H1 (cell line): ENCODE measurements around the gene MFSD6L. TPM values are rescaled to one million over a fixed set of nuclear protein-coding genes. Genes with fewer than 3 reads are reported as not detected.

Source experiments
- CTCF ChIA-PET: fragments of 300-600 bp; sonication (Branson Sonifier 250); formaldehyde crosslinking; loops from one replicate; lab custom pipeline; 2021; ENCODE audit not compliant: partially characterized antibody; lab: Charles Lee
- POLR2A ChIA-PET: fragments of 300-600 bp; sonication (Branson Sonifier 250); formaldehyde crosslinking; loops from one replicate; lab custom pipeline; 2021; ENCODE audit warnings: inconsistent platforms; ENCODE audit not compliant: partially characterized antibody; lab: Charles Lee
- DNase-seq, 2 experiments: peaks; one replicate each; pipeline versions ENCODE4 v3.0.0 to v3.0.0-alpha.2; 2010 to 2022; ENCODE audit warnings: low spot score in 2 of 2, low read depth in 1 of 2, mixed read lengths in 1 of 2
- FAIRE-seq: peaks from 2 replicates; lab custom pipeline; 2011; peaks lifted over from hg19 to GRCh38; lab: Jason Lieb, UNC
- H2AFZ ChIP-seq: 2 replicates; pipeline ENCODE4 v1.8.1; 2012; ENCODE audit warnings: low read length, inconsistent platforms
- H2AK5ac ChIP-seq: 2 replicates; pipeline ENCODE4 v1.6.1; 2013; ENCODE audit warnings: low read depth, low read length
- H2BK120ac ChIP-seq: replicated peaks from 2 replicates; pipeline ENCODE3; 2013; ENCODE audit warnings: low read depth, low read length, inconsistent platforms
- H2BK12ac ChIP-seq: 2 replicates; pipeline ENCODE4 v1.6.1; 2013; ENCODE audit warnings: low read depth, low read length
- H2BK15ac ChIP-seq: 2 replicates; pipeline ENCODE4 v1.6.1; 2013; ENCODE audit warnings: low read length
- H2BK20ac ChIP-seq: 2 replicates; pipeline ENCODE4 v1.6.1; 2013; ENCODE audit warnings: low read length
- H2BK5ac ChIP-seq: 2 replicates; pipeline ENCODE4 v1.6.1; 2013; ENCODE audit warnings: low read depth, low read length
- H3K14ac ChIP-seq: 2 replicates; pipeline ENCODE4 v1.6.1; 2013; ENCODE audit warnings: inconsistent platforms; ENCODE audit not compliant: insufficient read length
- H3K18ac ChIP-seq: 2 replicates; pipeline ENCODE4 v1.6.1; 2013; ENCODE audit warnings: low read length; ENCODE audit errors: extremely low read depth
- H3K23ac ChIP-seq: 2 replicates; pipeline ENCODE4 v1.6.1; 2013; ENCODE audit warnings: inconsistent platforms; ENCODE audit not compliant: insufficient read length
- H3K23me2 ChIP-seq: 2 replicates; pipeline ENCODE4 v1.6.1; 2013; ENCODE audit warnings: low read depth, low read length
- H3K27ac ChIP-seq: 2 replicates; pipeline ENCODE4 v1.6.1; 2011; ENCODE audit warnings: low read depth, low read length, inconsistent platforms
- H3K27me3 ChIP-seq, 4 experiments: replicated peaks in 1 of 4; 1 replicate in 1 of 4; 2 replicates in 3 of 4; pipeline versions ENCODE4 v1.6.1 to v1.8.1; 2011 to 2013; ENCODE audit warnings: low read length in 3 of 4, mild to moderate bottlenecking in 3 of 4, inconsistent platforms in 2 of 4, mixed read lengths in 2 of 4, moderate library complexity in 1 of 4; ENCODE audit not compliant: control insufficient read depth in 3 of 4, insufficient read depth in 3 of 4; ENCODE audit errors: extremely low read depth in 1 of 4
- H3K36me3 ChIP-seq, 4 experiments: 2 replicates each; pipeline versions ENCODE4 v1.6.1 to v1.8.1; 2011 to 2013; ENCODE audit warnings: mild to moderate bottlenecking in 4 of 4, low read length in 3 of 4, moderate library complexity in 2 of 4, control low read depth in 1 of 4, inconsistent platforms in 1 of 4; ENCODE audit not compliant: insufficient read depth in 4 of 4, control insufficient read depth in 2 of 4
- H3K4ac ChIP-seq: replicated peaks from 2 replicates; pipeline ENCODE3; 2013; ENCODE audit warnings: low read length, low read depth, mixed read lengths, inconsistent platforms; ENCODE audit not compliant: insufficient read length
- H3K4me1 ChIP-seq, 4 experiments: replicated peaks in 1 of 4; 1 replicate in 1 of 4; 2 replicates in 3 of 4; pipeline versions ENCODE4 v1.6.1 to v1.8.1; 2011 to 2013; ENCODE audit warnings: low read length in 3 of 4, inconsistent platforms in 2 of 4, mixed read lengths in 1 of 4; ENCODE audit not compliant: insufficient read depth in 4 of 4, control insufficient read depth in 3 of 4
- H3K4me2 ChIP-seq, 2 experiments: 2 replicates each; pipeline versions ENCODE4 v1.6.1 to v1.8.1; 2011 to 2013; ENCODE audit warnings: low read depth in 2 of 2, low read length in 2 of 2, control low read depth in 1 of 2, inconsistent platforms in 1 of 2, mild to moderate bottlenecking in 1 of 2; ENCODE audit not compliant: insufficient read depth in 1 of 2
- H3K4me3 ChIP-seq, 4 experiments: fragments of 200-600, 300-600 bp in 1 of 4; sonication (generic), shearing (Covaris generic), sonication (Bioruptor Twin) in 1 of 4; 2 replicates each; pipeline versions ENCODE4 v1.5.1 to v1.8.1; 2011 to 2016; ENCODE audit warnings: low read length in 4 of 4, low read depth in 3 of 4, control low read depth in 2 of 4, inconsistent platforms in 2 of 4, mild to moderate bottlenecking in 2 of 4, mixed read lengths in 1 of 4, moderate library complexity in 1 of 4; ENCODE audit not compliant: insufficient read depth in 2 of 4; ENCODE audit errors: extremely low read depth in 1 of 4
- H3K56ac ChIP-seq: replicated peaks from 2 replicates; pipeline ENCODE3; 2013; ENCODE audit warnings: low read depth, mild to moderate bottlenecking, mixed read lengths, low read length, inconsistent platforms; ENCODE audit not compliant: insufficient read length
- H3K79me1 ChIP-seq: 2 replicates; pipeline ENCODE4 v1.6.1; 2013; ENCODE audit warnings: low read depth, low read length, control low read depth
- H3K79me2 ChIP-seq, 2 experiments: 2 replicates each; pipeline versions ENCODE4 v1.6.1 to v1.8.1; 2012 to 2013; ENCODE audit warnings: low read length in 2 of 2, mild to moderate bottlenecking in 2 of 2, inconsistent platforms in 1 of 2; ENCODE audit not compliant: insufficient read depth in 2 of 2, control insufficient read depth in 1 of 2
- H3K9ac ChIP-seq, 4 experiments: replicated peaks in 1 of 4; 1 replicate in 1 of 4; 2 replicates in 3 of 4; pipeline versions ENCODE4 v1.6.1 to v1.8.1; 2011 to 2013; ENCODE audit warnings: low read depth in 3 of 4, low read length in 3 of 4, control low read depth in 2 of 4, mild to moderate bottlenecking in 2 of 4, moderate library complexity in 2 of 4, inconsistent platforms in 1 of 4; ENCODE audit errors: extremely low read depth in 1 of 4
- H3K9me3 ChIP-seq, 2 experiments: 2 replicates each; pipeline versions ENCODE4 v1.6.1 to v1.8.1; 2012 to 2013; ENCODE audit warnings: mild to moderate bottlenecking in 2 of 2, moderate library complexity in 2 of 2, control low read depth in 1 of 2, inconsistent platforms in 1 of 2, low read depth in 1 of 2, low read length in 1 of 2, mixed read lengths in 1 of 2; ENCODE audit not compliant: insufficient read depth in 2 of 2
- H4K20me1 ChIP-seq, 2 experiments: replicated peaks in 1 of 2; 2 replicates each; pipeline versions ENCODE3 to v1.8.1; 2011 to 2013; ENCODE audit warnings: inconsistent platforms in 2 of 2, low read length in 2 of 2, mild to moderate bottlenecking in 1 of 2; ENCODE audit not compliant: insufficient read depth in 2 of 2, control insufficient read depth in 1 of 2
- H4K5ac ChIP-seq: 2 replicates; pipeline ENCODE4 v1.6.1; 2013; ENCODE audit warnings: low read length, low read depth, mixed read lengths, inconsistent platforms; ENCODE audit not compliant: insufficient read length
- H4K8ac ChIP-seq: 2 replicates; pipeline ENCODE4 v1.8.0; 2013; ENCODE audit warnings: mild to moderate bottlenecking, moderate library complexity, low read length, inconsistent platforms; ENCODE audit not compliant: insufficient read depth; ENCODE audit errors: extremely low read depth
- H4K91ac ChIP-seq: replicated peaks from 2 replicates; pipeline ENCODE3; 2013; ENCODE audit warnings: low read length, mixed read lengths, inconsistent platforms; ENCODE audit not compliant: insufficient read length
- CHD2 ChIP-seq: IDR thresholded peaks from 2 replicates; pipeline ENCODE4 v1.6.1; 2012; ENCODE audit warnings: low read length, improper control_type of control experiment
- KDM5A ChIP-seq: fragments of 200-600 bp; IDR thresholded peaks from 2 replicates; pipeline ENCODE4 v1.7.1; 2012; ENCODE audit warnings: mild to moderate bottlenecking, low read length, inconsistent platforms, mixed read lengths
- MAFK ChIP-seq: IDR thresholded peaks from 2 replicates; pipeline ENCODE4 v1.6.1; 2012; ENCODE audit warnings: low read depth, mild to moderate bottlenecking, improper control_type of control experiment, low read length
- RAD21 ChIP-seq, 2 experiments: IDR thresholded peaks in 1 of 2; conservative IDR thresholded peaks in 1 of 2; 2 replicates each; pipeline ENCODE4 v1.6.1; 2011; ENCODE audit warnings: low read depth in 2 of 2, low read length in 2 of 2, improper control_type of control experiment in 1 of 2, inconsistent platforms in 1 of 2, mild to moderate bottlenecking in 1 of 2, moderate library complexity in 1 of 2
- RFX5 ChIP-seq: IDR thresholded peaks from 2 replicates; pipeline ENCODE4 v1.6.1; 2011; ENCODE audit warnings: low read depth, low read length, improper control_type of control experiment, borderline replicate concordance
- RXRA ChIP-seq: IDR thresholded peaks from 2 replicates; pipeline ENCODE4 v1.6.1; 2011; ENCODE audit warnings: low read depth, mild to moderate bottlenecking, low read length, moderate library complexity; ENCODE audit not compliant: insufficient read depth
- SIX5 ChIP-seq: IDR thresholded peaks from 2 replicates; pipeline ENCODE4 v1.6.1; 2011; ENCODE audit warnings: mild to moderate bottlenecking, low read depth, low read length
- SP1 ChIP-seq: IDR thresholded peaks from 2 replicates; pipeline ENCODE4 v1.6.1; 2011; ENCODE audit warnings: low read depth, low read length
- SP4 ChIP-seq: IDR thresholded peaks from 2 replicates; pipeline ENCODE4 v1.6.1; 2012; ENCODE audit warnings: low read length, inconsistent platforms
- SUZ12 ChIP-seq: fragments of 200-600 bp; sonication (generic); IDR thresholded peaks from 2 replicates; pipeline ENCODE4 v1.6.1; 2012; ENCODE audit warnings: mild to moderate bottlenecking, inconsistent platforms, low read length, moderate library complexity, mixed read lengths
- WGBS, 2 experiments: shearing (Covaris generic) in 1 of 2; methylation state at CpG; one replicate each; pipeline versions ENCODE4 v1.1.6 to v1.1.7; 2013 to 2015; ENCODE audit warnings: low lambda C conversion rate in 2 of 2, mixed read lengths in 2 of 2, inconsistent platforms in 1 of 2, low coverage in 1 of 2, missing lambda C conversion rate in 1 of 2; ENCODE audit not compliant: insufficient replicate concordance in 2 of 2, insufficient coverage in 1 of 2, insufficient read length in 1 of 2; ENCODE audit errors: extremely low coverage in 1 of 2, missing lambda C conversion rate in 1 of 2; 5-methylcytosine and 5-hydroxymethylcytosine counted together
- polyA plus RNA-seq, 7 experiments: library from polyadenylated mRNA; depleted of rRNA in 3 of 7; stranded (reverse) in 5 of 7; unstranded in 2 of 7; fragments of >200 nt in 5 of 7; fragments of 200-250 nt in 2 of 7; gene quantifications; 1 replicate in 5 of 7; 2 replicates in 1 of 7; 4 replicates in 1 of 7; pipeline versions ENCODE4 v1.2.1 to v1.2.3, GENCODE V29; 2011 to 2013; ENCODE audit warnings: missing spikeins in 2 of 7, mixed read lengths in 2 of 7
- total RNA-seq: library from RNA; stranded (reverse); fragmentation: NEBNext Ultra II Directional; extraction: Animal tissue kit (Norgen Biotek cat#: 25700); gene quantifications from 2 replicates; pipeline ENCODE4 v1.2.1, GENCODE V29; 2021
- TF ChIP-seq, protein P1 (sequence below): IDR thresholded peaks from 2 replicates; pipeline ENCODE4 v1.6.1; 2012; ENCODE audit warnings: low read length, inconsistent platforms

MFSD6L gene
- total and polyA plus RNA-seq, 2 of the 8 experiments (the other 6 are each of a cell fraction or from before 2014, with no cell fraction given), result 2.6 to 2.7 TPM

DNA sequence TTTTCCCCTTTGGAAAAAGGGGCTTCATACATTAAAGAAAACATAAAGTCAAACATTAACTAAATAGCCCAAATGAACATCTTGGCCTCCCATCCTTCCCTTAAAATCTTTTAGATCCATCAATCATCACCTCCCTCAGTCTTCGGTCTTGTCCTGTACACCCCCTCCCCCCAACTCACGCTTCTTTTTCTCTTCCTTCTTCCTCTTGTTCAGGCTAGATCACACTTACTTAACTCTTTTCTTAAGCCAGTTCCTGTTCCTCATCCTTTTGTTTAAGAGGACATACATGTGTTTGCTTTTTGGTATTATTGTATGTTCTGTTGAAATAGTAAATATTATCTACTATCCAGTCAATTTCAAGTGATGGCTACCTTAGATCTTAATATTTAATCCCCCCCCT is 5.5 kb downstream of the MFSD6L start:
- no peak overlapping the region for H3K14ac ChIP-seq
- FAIRE-seq (no peak), DNase-seq (no peak)
- no peaks in the 10 kb centered on the region for H3K36me3 ChIP-seq
- no peak overlapping the region for H2BK15ac ChIP-seq
- no peak overlapping the region for H3K4me2 ChIP-seq
- no peak overlapping the region for H2AFZ ChIP-seq
- no peak overlapping the region for H2BK20ac ChIP-seq
- peaks cover under 1% of the 10 kb centered on the region; the same call in 1 of the 2 replicates for H3K23me2 ChIP-seq
- no peak overlapping the region for H3K18ac ChIP-seq
- H3K79me2 ChIP-seq, result no peaks in the 10 kb centered on the region
- no peak overlapping the region for H2BK12ac ChIP-seq
- H3K9ac ChIP-seq, result no peak overlapping the region
- no peaks in the 10 kb centered on the region for H4K20me1 ChIP-seq
- H3K79me1 ChIP-seq, result no peaks in the 10 kb centered on the region
- no peak overlapping the region for H3K4me3 ChIP-seq
- H3K23ac ChIP-seq, result no peak overlapping the region
- no peak overlapping the region for H2BK5ac ChIP-seq
- H3K56ac ChIP-seq, result no peak overlapping the region
- H4K5ac ChIP-seq, result no peak overlapping the region
- H2BK120ac ChIP-seq, result no peak overlapping the region
- H3K4me1 ChIP-seq, result peaks cover 3 to 5% (median 4%) of the 10 kb centered on the region in 4 experiments; a peak in 6 of 7 replicates
- H3K27me3 ChIP-seq, result peaks cover 0 to 6% (median 0%) of the 10 kb centered on the region in 4 experiments; a peak in 1 of 7 replicates
- H3K4ac ChIP-seq, result no peak overlapping the region
- POLR2A ChIA-PET, result no interaction called here
- CTCF ChIA-PET, result no interaction called here
- no peak overlapping the region for H4K91ac ChIP-seq
- WGBS, 2 experiments, result 87% methylated on average over 2 of the region's 2 CpGs; no CpG with 5 or more reads in 1 of the 2 experiments
- peaks cover 4 to 13% of the 10 kb centered on the region in 2 experiments; a peak in 3 of 4 replicates for H3K9me3 ChIP-seq
- H4K8ac ChIP-seq, result no peak overlapping the region
- H2AK5ac ChIP-seq, result no peak overlapping the region
- TF ChIP-seq RAD21 (IDR thresholded peaks at IDR 0.05 in 1 of 2, conservative IDR thresholded peaks at IDR 0.05 in 1 of 2; ENCODE audit: low read depth in 2 of 2, low read length in 2 of 2), result no peak
- TF ChIP-seq, protein P1, sequence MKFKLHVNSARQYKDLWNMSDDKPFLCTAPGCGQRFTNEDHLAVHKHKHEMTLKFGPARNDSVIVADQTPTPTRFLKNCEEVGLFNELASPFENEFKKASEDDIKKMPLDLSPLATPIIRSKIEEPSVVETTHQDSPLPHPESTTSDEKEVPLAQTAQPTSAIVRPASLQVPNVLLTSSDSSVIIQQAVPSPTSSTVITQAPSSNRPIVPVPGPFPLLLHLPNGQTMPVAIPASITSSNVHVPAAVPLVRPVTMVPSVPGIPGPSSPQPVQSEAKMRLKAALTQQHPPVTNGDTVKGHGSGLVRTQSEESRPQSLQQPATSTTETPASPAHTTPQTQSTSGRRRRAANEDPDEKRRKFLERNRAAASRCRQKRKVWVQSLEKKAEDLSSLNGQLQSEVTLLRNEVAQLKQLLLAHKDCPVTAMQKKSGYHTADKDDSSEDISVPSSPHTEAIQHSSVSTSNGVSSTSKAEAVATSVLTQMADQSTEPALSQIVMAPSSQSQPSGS, result no peak
- no peak for TF ChIP-seq SP1
- TF ChIP-seq RFX5, result no peak
- no peak for TF ChIP-seq SIX5
- TF ChIP-seq CHD2, result no peak
- TF ChIP-seq KDM5A, result no peak
- TF ChIP-seq SP4, result no peak
- no peak for TF ChIP-seq SUZ12
- TF ChIP-seq MAFK, result no peak
- no peak for TF ChIP-seq RXRA
- H3K27ac ChIP-seq, result no peak overlapping the region
